IMR-90 (cell line): ENCODE measurements around the gene LCN12. TPM values are rescaled to one million over a fixed set of nuclear protein-coding genes. Genes with fewer than 3 reads are reported as not detected.

ENCODE experiments used
- ATAC-seq: fragments of 200-7000 bp; cut with Tn5 transposase; 2 replicates; pipeline ENCODE4 v1.9.1; 2020; ENCODE audit warnings: low read depth, mild to moderate bottlenecking, moderate library complexity
- BruUV-seq: library from RNA; stranded (reverse); fragments of 400-500 nt; replicated peaks from 2 replicates; lab custom pipeline; 2021; lab: Mats Ljungman, UMichigan
- CTCF ChIA-PET: fragments of 300-600 bp; formaldehyde crosslinking; extraction: SDS; loops from one replicate; lab custom pipeline; 2021; ENCODE audit warnings: antibody characterized with exemption; lab: Yijun Ruan, JAX
- POLR2A ChIA-PET: fragments of 300-600 bp; sonication (Branson Sonifier 250); formaldehyde crosslinking; loops from one replicate; lab custom pipeline; 2022; ENCODE audit warnings: antibody characterized with exemption; ENCODE audit not compliant: unreplicated experiment; lab: Charles Lee
- DNase-seq: peaks from one replicate; pipeline ENCODE4 v3.0.0; 2013
- H2AFZ ChIP-seq: replicated peaks from 2 replicates; pipeline ENCODE3; 2013; ENCODE audit warnings: low read length, mild to moderate bottlenecking; ENCODE audit not compliant: poor library complexity
- H2AK5ac ChIP-seq: 2 replicates; pipeline ENCODE4 v1.6.1; 2013; ENCODE audit warnings: low read depth, low read length, inconsistent platforms
- H2AK9ac ChIP-seq: replicated peaks from 2 replicates; pipeline ENCODE3; 2013; ENCODE audit warnings: mild to moderate bottlenecking, low read depth, low read length, moderate library complexity; ENCODE audit not compliant: poor library complexity
- H2BK120ac ChIP-seq: 2 replicates; pipeline ENCODE4 v1.6.1; 2013; ENCODE audit warnings: low read depth, low read length, inconsistent platforms
- H2BK15ac ChIP-seq: 3 replicates; pipeline ENCODE4 v1.6.1; 2013; ENCODE audit warnings: low read depth, low read length, inconsistent platforms
- H2BK20ac ChIP-seq: 2 replicates; pipeline ENCODE4 v1.6.1; 2013; ENCODE audit warnings: low read depth, mild to moderate bottlenecking, inconsistent platforms, low read length, moderate library complexity
- H2BK5ac ChIP-seq: 2 replicates; pipeline ENCODE4 v1.6.1; 2013; ENCODE audit warnings: mild to moderate bottlenecking, low read depth, low read length, inconsistent platforms; ENCODE audit not compliant: poor library complexity, severe bottlenecking
- H3K14ac ChIP-seq: replicated peaks from 2 replicates; pipeline ENCODE4 v1.6.1; 2013; ENCODE audit warnings: low read depth, low read length, inconsistent platforms
- H3K18ac ChIP-seq: 2 replicates; pipeline ENCODE4 v1.6.1; 2013; ENCODE audit warnings: low read depth, low read length, control low read depth
- H3K23ac ChIP-seq: 2 replicates; pipeline ENCODE4 v1.6.1; 2013; ENCODE audit warnings: low read depth, low read length, inconsistent platforms
- H3K27ac ChIP-seq: 2 replicates; pipeline ENCODE4 v1.5.1; 2013; ENCODE audit warnings: mild to moderate bottlenecking, control low read depth, low read length; ENCODE audit not compliant: insufficient read depth
- H3K27me3 ChIP-seq: 2 replicates; pipeline ENCODE4 v1.6.1; 2013; ENCODE audit warnings: low read length; ENCODE audit not compliant: control insufficient read depth, insufficient read depth
- H3K36me3 ChIP-seq: 2 replicates; pipeline ENCODE4 v1.6.1; 2013; ENCODE audit warnings: low read length, mixed read lengths; ENCODE audit not compliant: control insufficient read depth, insufficient read depth
- H3K4ac ChIP-seq: 2 replicates; pipeline ENCODE4 v1.6.1; 2013; ENCODE audit warnings: low read depth, low read length, inconsistent platforms
- H3K4me1 ChIP-seq: 2 replicates; pipeline ENCODE4 v1.6.1; 2013; ENCODE audit warnings: low read length, mixed read lengths; ENCODE audit not compliant: control insufficient read depth, insufficient read depth
- H3K4me2 ChIP-seq: 2 replicates; pipeline ENCODE4 v1.6.1; 2013; ENCODE audit warnings: low read depth, mild to moderate bottlenecking, control low read depth, low read length, moderate library complexity
- H3K4me3 ChIP-seq: 2 replicates; pipeline ENCODE4 v1.5.1; 2013; ENCODE audit warnings: low read depth, mild to moderate bottlenecking, control low read depth, low read length, moderate library complexity; ENCODE audit not compliant: insufficient read depth
- H3K56ac ChIP-seq: 2 replicates; pipeline ENCODE4 v1.6.1; 2013; ENCODE audit warnings: low read length, inconsistent platforms; ENCODE audit not compliant: insufficient read depth; ENCODE audit errors: extremely low read depth
- H3K79me1 ChIP-seq, 2 experiments: 2 replicates each; pipeline ENCODE4 v1.6.1; 2013; ENCODE audit warnings: low read length in 2 of 2, inconsistent platforms in 1 of 2, low read depth in 1 of 2
- H3K9ac ChIP-seq: 2 replicates; pipeline ENCODE4 v1.6.1; 2013; ENCODE audit warnings: low read depth, low read length, control low read depth
- H3K9me1 ChIP-seq: 2 replicates; pipeline ENCODE4 v1.6.1; 2013; ENCODE audit warnings: low read length, inconsistent platforms; ENCODE audit not compliant: insufficient read depth
- H3K9me3 ChIP-seq: 2 replicates; pipeline ENCODE4 v1.6.1; 2013; ENCODE audit warnings: low read length; ENCODE audit not compliant: control insufficient read depth, insufficient read depth
- H4K20me1 ChIP-seq: 2 replicates; pipeline ENCODE4 v1.6.1; 2013; ENCODE audit warnings: low read length, inconsistent platforms; ENCODE audit not compliant: insufficient read depth
- H4K5ac ChIP-seq: 2 replicates; pipeline ENCODE4 v1.6.1; 2013; ENCODE audit warnings: mild to moderate bottlenecking, low read depth, low read length, control low read depth
- H4K8ac ChIP-seq, 2 experiments: 2 replicates each; pipeline ENCODE4 v1.6.1; 2013; ENCODE audit warnings: low read depth in 2 of 2, low read length in 2 of 2, control low read depth in 1 of 2, inconsistent platforms in 1 of 2
- H4K91ac ChIP-seq: 2 replicates; pipeline ENCODE4 v1.6.1; 2013; ENCODE audit warnings: low read depth, low read length, inconsistent platforms; ENCODE audit not compliant: insufficient read depth
- CEBPB ChIP-seq: IDR thresholded peaks from 2 replicates; pipeline ENCODE4 v1.6.1; 2012; ENCODE audit warnings: low read depth, low read length, improper control_type of control experiment
- MAFK ChIP-seq: IDR thresholded peaks from 2 replicates; pipeline ENCODE4 v1.6.1; 2012; ENCODE audit warnings: low read depth, low read length, improper control_type of control experiment
- MAZ ChIP-seq: IDR thresholded peaks from 2 replicates; pipeline ENCODE4 v1.6.1; 2012; ENCODE audit warnings: low read depth, mild to moderate bottlenecking, low read length, improper control_type of control experiment, moderate library complexity, borderline replicate concordance
- MXI1 ChIP-seq: IDR thresholded peaks from 2 replicates; pipeline ENCODE4 v1.6.1; 2012; ENCODE audit warnings: low read depth, mild to moderate bottlenecking, low read length, moderate library complexity, borderline replicate concordance
- POLR2A ChIP-seq: IDR thresholded peaks from 2 replicates; pipeline ENCODE4 v1.6.1; 2012; ENCODE audit warnings: mild to moderate bottlenecking, low read depth, low read length
- RAD21 ChIP-seq: IDR thresholded peaks from 2 replicates; pipeline ENCODE4 v1.6.1; 2012; ENCODE audit warnings: low read length, improper control_type of control experiment
- RFX5 ChIP-seq: IDR thresholded peaks from 2 replicates; pipeline ENCODE4 v1.8.0; 2012; ENCODE audit warnings: low read depth, mild to moderate bottlenecking, low read length, moderate library complexity
- USF2 ChIP-seq: fragments of 150-350 bp; IDR thresholded peaks from 2 replicates; pipeline ENCODE4 v1.6.1; 2017; ENCODE audit warnings: mild to moderate bottlenecking, antibody characterized with exemption, low read length, low read depth
- WGBS, 2 experiments: methylation state at CpG; one replicate each; pipeline versions ENCODE4 v1.1.5 to v1.1.7; 2013; ENCODE audit warnings: missing lambda C conversion rate in 2 of 2; ENCODE audit not compliant: insufficient read length in 1 of 2; ENCODE audit errors: extremely low coverage in 2 of 2; 5-methylcytosine and 5-hydroxymethylcytosine counted together
- dilution Hi-C: fragments of 300-500 bp; cut with HindIII; formaldehyde crosslinking; loops from one replicate; pipeline ENCODE4 v1.14.3; 2018; ENCODE audit warnings: low sequenced_read_pairs; ENCODE audit not compliant: unreplicated experiment
- in situ Hi-C: fragments of 300-500 bp; cut with MboI; formaldehyde crosslinking; loops from 3 replicates; pipeline ENCODE4 v1.14.3; 2019; ENCODE audit warnings: low sequenced_read_pairs, inconsistent platforms, mixed read lengths
- intact Hi-C: fragments of 100-400 bp; cut with micrococcal nuclease; formaldehyde crosslinking; loops from 2 replicates; pipeline ENCODE4 v1.10.0; 2022
- polyA plus RNA-seq, 3 experiments: library from polyadenylated mRNA; depleted of rRNA; stranded (reverse); fragments of >200 nt; gene quantifications; 2 replicates each; pipeline ENCODE4 v1.2.3, GENCODE V29; 2012; ENCODE audit warnings: low replicate concordance in 1 of 3
- total RNA-seq: library from RNA; depleted of rRNA; stranded (reverse); fragments of >200 nt; gene quantifications from 2 replicates; pipeline ENCODE4 v1.2.3, GENCODE V29; 2012

LCN12 gene
- total and polyA plus RNA-seq, 2 of the 4 experiments (the other 2 are of a cell fraction) = 0.12 TPM; not detected in 1

GRCh38 chr9:136956604-136957003 lies 4.5 kb downstream of the LCN12 start:
- DNase-seq (no peak), ATAC-seq (no peak)
- no peak overlapping the region for H3K18ac ChIP-seq
- in situ Hi-C loops = no loop called here
- H2BK15ac ChIP-seq = no peak overlapping the region
- intact Hi-C loops = no loop called here
- ChIA-PET CTCF (no interaction called here), POLR2A (no interaction called here)
- no peak overlapping the region for H3K4me3 ChIP-seq
- no peaks in the 10 kb centered on the region for H4K20me1 ChIP-seq
- no peaks in the 10 kb centered on the region for H3K36me3 ChIP-seq
- BruUV-seq = no TSS peak
- no peak overlapping the region for H3K9ac ChIP-seq
- no peaks in the 10 kb centered on the region for H3K79me1 ChIP-seq
- H4K5ac ChIP-seq = no peak overlapping the region
- H3K27me3 ChIP-seq = peaks cover 25% of the 10 kb centered on the region
- peaks cover 3% of the 10 kb centered on the region for H3K9me3 ChIP-seq
- H3K4ac ChIP-seq = no peak overlapping the region
- H2BK5ac ChIP-seq = peak overlapping the region; percentile 33
- no peak overlapping the region for H4K91ac ChIP-seq
- no peak overlapping the region for H3K56ac ChIP-seq
- H2BK120ac ChIP-seq = no peak overlapping the region
- no peak overlapping the region for H4K8ac ChIP-seq
- H2AFZ ChIP-seq = peak overlapping the region; percentile 21
- no peak overlapping the region for H3K27ac ChIP-seq
- no peaks in the 10 kb centered on the region for H3K9me1 ChIP-seq
- H2BK20ac ChIP-seq = no peak overlapping the region
- dilution Hi-C loops = no loop called here
- no peak overlapping the region for H2AK5ac ChIP-seq
- no peaks in the 10 kb centered on the region for H3K4me1 ChIP-seq
- no peak overlapping the region for H3K23ac ChIP-seq
- H3K14ac ChIP-seq = no peak overlapping the region
- H2AK9ac ChIP-seq = no peak overlapping the region
- WGBS, 2 experiments = 74 to 100% methylated on average over 2 to 3 of the region's 4 CpGs
- TF ChIP-seq MXI1 (no peak), POLR2A (no peak), RFX5 (no peak), CEBPB (no peak), USF2 (no peak), MAFK (no peak), MAZ (no peak), RAD21 (no peak)
- no peak overlapping the region for H3K4me2 ChIP-seq
